ENCODE data around the gene TSPAN19.

DNA sequence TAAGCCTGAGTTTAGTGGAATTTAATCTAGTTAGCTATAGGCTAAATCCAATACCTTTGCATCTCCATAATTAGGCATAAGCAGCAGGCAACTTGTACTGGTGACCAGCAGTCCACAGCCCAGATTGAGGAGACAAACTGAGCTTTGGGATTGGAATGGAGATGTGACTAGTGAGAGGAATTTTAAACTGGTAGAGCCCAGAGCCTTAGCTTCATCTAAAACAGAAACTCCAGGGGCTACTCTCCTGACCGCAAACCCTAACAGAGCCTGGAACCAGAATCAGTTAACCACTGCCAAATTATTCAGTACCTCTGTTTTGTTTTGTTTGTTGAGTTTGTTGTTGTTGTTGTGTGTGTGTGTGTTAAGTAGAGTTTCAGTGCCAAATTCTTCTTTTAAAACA is 53.2 kb downstream of the TSPAN19 start:
- TF ChIP-seq, protein P1, sequence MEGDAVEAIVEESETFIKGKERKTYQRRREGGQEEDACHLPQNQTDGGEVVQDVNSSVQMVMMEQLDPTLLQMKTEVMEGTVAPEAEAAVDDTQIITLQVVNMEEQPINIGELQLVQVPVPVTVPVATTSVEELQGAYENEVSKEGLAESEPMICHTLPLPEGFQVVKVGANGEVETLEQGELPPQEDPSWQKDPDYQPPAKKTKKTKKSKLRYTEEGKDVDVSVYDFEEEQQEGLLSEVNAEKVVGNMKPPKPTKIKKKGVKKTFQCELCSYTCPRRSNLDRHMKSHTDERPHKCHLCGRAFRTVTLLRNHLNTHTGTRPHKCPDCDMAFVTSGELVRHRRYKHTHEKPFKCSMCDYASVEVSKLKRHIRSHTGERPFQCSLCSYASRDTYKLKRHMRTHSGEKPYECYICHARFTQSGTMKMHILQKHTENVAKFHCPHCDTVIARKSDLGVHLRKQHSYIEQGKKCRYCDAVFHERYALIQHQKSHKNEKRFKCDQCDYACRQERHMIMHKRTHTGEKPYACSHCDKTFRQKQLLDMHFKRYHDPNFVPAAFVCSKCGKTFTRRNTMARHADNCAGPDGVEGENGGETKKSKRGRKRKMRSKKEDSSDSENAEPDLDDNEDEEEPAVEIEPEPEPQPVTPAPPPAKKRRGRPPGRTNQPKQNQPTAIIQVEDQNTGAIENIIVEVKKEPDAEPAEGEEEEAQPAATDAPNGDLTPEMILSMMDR (IDR thresholded peaks at IDR 0.05; ENCODE audit: extremely low read depth in 1 of 2, insufficient read depth in 1 of 2, low read depth in 1 of 2, low read length in 2 of 2): no peak
- TF ChIP-seq EZH2 (IDR thresholded peaks at IDR 0.05; ENCODE audit: borderline replicate concordance, low read depth, low read length, severe bottlenecking): no peak
- no peak for TF ChIP-seq POLR2A (IDR thresholded peaks at IDR 0.05; ENCODE audit: low read depth, low read length)
